Measurements from ENCODE around the gene FMN1.

FMN1 gene

GRCh38 chr15:32877252-32878019, 317.1 kb downstream of the FMN1 start:
- TF ChIP-seq GATA3 (IDR thresholded peaks at IDR 0.05; ENCODE audit: low read depth, low read length) (no peak), GATA2 (IDR thresholded peaks at IDR 0.05; ENCODE audit: low read depth, low read length) (no peak)

- TF ChIP-seq GATA3 (IDR thresholded peaks at IDR 0.05; ENCODE audit: low read depth, low read length) (no peak), GATA2 (IDR thresholded peaks at IDR 0.05; ENCODE audit: low read depth, low read length) (no peak)
Observed at GRCh38 chr15:32873284-32874114, 321.0 kb downstream of the FMN1 start.

GRCh38 chr15:32872621-32873283, 321.8 kb downstream of the FMN1 start:
- TF ChIP-seq GATA2 (IDR thresholded peaks at IDR 0.05; ENCODE audit: low read depth, low read length) (no peak), GATA3 (IDR thresholded peaks at IDR 0.05; ENCODE audit: low read depth, low read length) (no peak)

- TF ChIP-seq GATA3 (IDR thresholded peaks at IDR 0.05; ENCODE audit: low read depth, low read length), result no peak
- TF ChIP-seq GATA2 (IDR thresholded peaks at IDR 0.05; ENCODE audit: low read depth, low read length), result no peak
Observed at GRCh38 chr15:32871883-32872282, 322.6 kb downstream of the FMN1 start.

DNA sequence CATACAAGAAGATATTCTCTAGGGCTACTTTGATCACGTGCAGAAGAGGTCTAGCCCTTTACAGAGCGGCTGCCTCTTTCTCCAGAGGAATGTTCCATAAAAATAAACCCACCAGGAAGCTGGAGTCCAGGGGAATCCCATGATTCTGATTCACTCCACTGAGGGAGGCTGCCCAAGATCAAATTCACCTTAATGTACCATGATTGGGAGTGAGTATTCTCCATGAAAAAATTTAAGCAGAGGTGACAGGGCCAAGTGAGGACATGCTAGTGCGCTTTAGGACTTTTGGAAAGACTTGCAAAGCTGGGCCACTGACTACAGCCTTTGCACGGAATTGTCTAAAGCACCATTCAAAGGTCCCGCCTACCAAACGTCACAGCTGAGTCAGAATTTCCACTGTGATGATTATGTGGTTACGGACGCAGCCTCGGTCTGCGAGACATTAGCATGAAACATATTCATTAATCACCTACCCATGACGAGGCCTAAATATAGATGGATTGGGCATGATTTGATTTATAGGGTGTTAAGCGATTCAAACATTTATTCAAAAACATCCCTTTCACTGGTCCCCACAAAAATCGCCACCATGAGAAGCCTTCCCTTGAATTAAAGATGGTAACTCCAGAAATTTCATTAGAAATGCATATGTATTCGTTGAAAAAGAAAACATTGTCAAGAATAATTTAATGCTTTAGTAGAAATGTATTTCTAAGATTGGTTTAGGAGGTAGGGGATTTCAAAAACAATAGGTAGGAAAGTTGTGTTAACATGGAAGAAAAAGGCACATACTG, 324.1 kb downstream of the FMN1 start:
- TF ChIP-seq GATA2 (IDR thresholded peaks at IDR 0.05; ENCODE audit: low read depth, low read length) (no peak), GATA3 (IDR thresholded peaks at IDR 0.05; ENCODE audit: low read depth, low read length) (no peak)

DNA sequence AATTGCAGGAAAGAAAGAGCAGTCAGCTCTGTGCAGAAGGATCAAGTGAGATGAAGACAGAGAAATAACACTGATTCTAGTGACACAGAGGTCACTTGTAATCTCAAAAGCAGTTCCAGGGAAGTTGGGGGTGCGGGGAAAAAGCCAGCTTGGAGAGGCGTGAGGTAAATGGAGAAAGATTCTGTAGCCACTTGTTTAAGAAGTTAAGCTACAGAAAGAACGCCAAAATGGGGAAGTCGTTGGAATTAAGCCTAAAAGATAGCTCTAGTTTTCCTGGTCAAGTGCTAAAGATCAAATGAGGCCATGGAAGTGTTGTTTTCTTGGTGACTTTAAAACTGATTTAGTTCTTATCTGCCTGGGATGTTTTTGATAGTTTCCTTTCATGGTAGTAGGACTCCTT, 324.7 kb downstream of the FMN1 start:
- TF ChIP-seq GATA2 (IDR thresholded peaks at IDR 0.05; ENCODE audit: low read depth, low read length), result no peak
- TF ChIP-seq GATA3 (IDR thresholded peaks at IDR 0.05; ENCODE audit: low read depth, low read length), result no peak

DNA sequence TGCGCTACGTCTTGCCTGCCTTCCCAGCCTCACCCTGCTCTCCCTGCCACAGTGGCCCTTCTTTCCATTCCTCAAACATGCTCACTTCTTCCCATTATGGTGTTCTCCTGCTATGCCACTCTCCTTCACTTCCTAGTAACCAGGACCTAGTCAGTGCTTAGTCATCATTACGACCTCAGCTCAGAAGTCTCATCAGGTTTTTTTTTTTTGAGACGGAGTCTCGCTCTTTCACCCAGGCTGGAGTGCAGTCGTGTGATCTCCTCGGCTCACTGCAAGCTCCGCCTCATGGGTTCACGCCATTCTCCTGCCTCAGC, 327.2 kb downstream of the FMN1 start:
- no peak for TF ChIP-seq GATA2 (IDR thresholded peaks at IDR 0.05; ENCODE audit: low read depth, low read length)
- TF ChIP-seq GATA3 (IDR thresholded peaks at IDR 0.05; ENCODE audit: low read depth, low read length), result no peak

- TF ChIP-seq GATA3 (IDR thresholded peaks at IDR 0.05; ENCODE audit: low read depth, low read length) (no peak), GATA2 (IDR thresholded peaks at IDR 0.05; ENCODE audit: low read depth, low read length) (no peak)
Observed at GRCh38 chr15:32866454-32867312, 327.8 kb downstream of the FMN1 start.

DNA sequence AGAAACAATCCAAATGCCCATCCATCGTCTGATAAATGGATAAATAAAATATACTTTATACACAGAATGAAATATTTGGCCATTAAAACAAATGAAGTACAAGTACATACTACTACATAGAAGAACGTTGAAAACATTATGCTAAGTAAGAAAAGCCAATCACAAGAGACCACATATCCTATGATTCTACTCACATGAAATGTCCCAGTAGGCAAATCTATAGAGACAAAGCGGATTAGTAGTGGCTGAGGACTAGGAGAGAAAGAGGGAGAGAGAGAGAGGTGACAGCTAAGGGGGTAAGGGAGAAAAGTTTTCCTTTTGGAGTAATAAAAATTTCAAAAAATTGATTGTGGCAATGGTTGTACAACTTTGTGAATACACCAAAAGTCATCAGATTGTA, 329.7 kb downstream of the FMN1 start:
- TF ChIP-seq GATA2 (IDR thresholded peaks at IDR 0.05; ENCODE audit: low read depth, low read length) (no peak), GATA3 (IDR thresholded peaks at IDR 0.05; ENCODE audit: low read depth, low read length) (no peak)

DNA sequence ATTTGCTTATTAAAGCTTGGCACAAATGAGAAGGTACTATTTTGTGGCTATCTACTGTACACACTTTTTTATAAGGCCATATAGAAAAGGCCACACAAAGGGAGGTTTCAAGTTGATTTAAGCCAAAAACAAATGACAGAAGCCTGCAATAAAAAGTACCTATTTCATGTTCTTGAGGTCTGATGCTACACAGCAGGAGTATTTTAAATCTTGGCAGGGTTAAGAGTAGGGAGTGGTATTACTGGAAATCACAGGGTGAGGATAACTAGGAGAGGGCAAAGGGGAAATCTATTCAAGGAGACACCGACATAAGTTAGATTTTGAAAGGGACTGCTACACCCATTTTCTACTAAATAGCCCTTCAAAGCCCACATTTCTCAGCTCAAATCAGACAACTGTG, 330.5 kb downstream of the FMN1 start:
- TF ChIP-seq GATA3 (IDR thresholded peaks at IDR 0.05; ENCODE audit: low read depth, low read length) (no peak), GATA2 (IDR thresholded peaks at IDR 0.05; ENCODE audit: low read depth, low read length) (no peak)

- TF ChIP-seq GATA2 (IDR thresholded peaks at IDR 0.05; ENCODE audit: low read depth, low read length) (no peak), GATA3 (IDR thresholded peaks at IDR 0.05; ENCODE audit: low read depth, low read length) (no peak)
Observed at GRCh38 chr15:32861761-32862160, 332.8 kb downstream of the FMN1 start.

GRCh38 chr15:32861174-32861573, 333.3 kb downstream of the FMN1 start:
- TF ChIP-seq GATA3 (IDR thresholded peaks at IDR 0.05; ENCODE audit: low read depth, low read length) (no peak), GATA2 (IDR thresholded peaks at IDR 0.05; ENCODE audit: low read depth, low read length) (no peak)

DNA sequence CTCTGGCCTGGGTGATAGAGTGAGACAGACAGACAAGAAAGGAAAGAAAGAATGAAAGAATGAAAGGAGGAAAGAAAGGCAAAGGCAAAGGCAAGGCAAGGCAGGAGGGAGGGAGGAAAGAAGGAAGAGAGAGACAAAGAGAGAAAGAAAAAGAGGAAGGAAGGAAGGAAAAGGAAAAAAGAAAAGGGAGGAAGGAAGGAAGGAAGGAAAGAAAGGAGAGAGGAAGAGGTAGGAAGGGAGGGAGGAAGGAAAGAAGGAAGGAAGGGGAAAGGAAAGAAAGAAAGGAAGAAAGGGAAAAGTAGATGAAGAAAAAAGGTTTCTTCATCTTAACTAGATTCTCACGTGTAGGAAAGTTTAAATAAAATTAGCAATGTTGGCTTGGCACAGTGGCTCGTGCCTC, 334.5 kb downstream of the FMN1 start:
- TF ChIP-seq GATA2 (IDR thresholded peaks at IDR 0.05; ENCODE audit: low read depth, low read length), result no peak
- no peak for TF ChIP-seq GATA3 (IDR thresholded peaks at IDR 0.05; ENCODE audit: low read depth, low read length)

All from SH-SY5Y (cell line).